K562 (cell line): ENCODE data around the gene FAM107B.

Experiments
- EP300 ChIP-seq: IDR thresholded peaks from 2 replicates; pipeline ENCODE4 v1.6.1; 2012; ENCODE audit warnings: low read length, improper control_type of control experiment
- HMG20B ChIP-seq: fragments of 250-450 bp; sonication (Bioruptor Pico); IDR thresholded peaks from 2 replicates; pipeline ENCODE4 v1.5.0; 2021; ENCODE audit warnings: mild to moderate bottlenecking
- POLR2A ChIP-seq: fragments of 450-650 bp; conservative IDR thresholded peaks from 2 replicates; pipeline ENCODE4 v1.6.1; 2016
- SMAD4 ChIP-seq: fragments of 250-450 bp; sonication (Bioruptor Pico); conservative IDR thresholded peaks from 2 replicates; pipeline ENCODE4 v1.8.0; 2021; ENCODE audit warnings: inconsistent platforms, mild to moderate bottlenecking, moderate library complexity

GRCh38 chr10:14676732-14677131 lies 98.0 kb downstream of the FAM107B start:
- TF ChIP-seq EP300 (no peak), SMAD4 (CRISPR knock-in tag) (no peak), HMG20B (CRISPR knock-in tag) (no peak), POLR2A (no peak)
